Activated T-cell treated with anti-CD3 and anti-CD28 coated beads for 24 hours (primary cell): ENCODE results near the gene MVB12B.
"Not testable (repeated sequence)": the region's sequence is repeated elsewhere in the genome, so short reads cannot be mapped to it uniquely, and the experiment has no call there.

ENCODE experiments used
- DNase-seq: peaks from one replicate; pipeline ENCODE4 v3.0.0-alpha.2; 2020; ENCODE audit warnings: low read depth

Gene MVB12B

GRCh38 chr9:126538550-126538949 lies 211.9 kb downstream of the MVB12B start:
- DNase-seq: no peak

GRCh38 chr9:126540398-126540797 lies 213.8 kb downstream of the MVB12B start:
- not testable (repeated sequence) for DNase-seq

- DNase-seq: no peak
These were observed 216.9 kb downstream of the MVB12B start for GRCh38 chr9:126543490-126543889.

- no peak for DNase-seq
These were observed 218.5 kb downstream of the MVB12B start for GRCh38 chr9:126545106-126545505.

GRCh38 chr9:126546036-126546435 lies 219.4 kb downstream of the MVB12B start:
- no peak for DNase-seq

- no peak for DNase-seq
These were observed 221.7 kb downstream of the MVB12B start for GRCh38 chr9:126548312-126548711.

- no peak for DNase-seq
These were observed 222.8 kb downstream of the MVB12B start for GRCh38 chr9:126549246-126550006.

GRCh38 chr9:126550891-126551351 lies 224.3 kb downstream of the MVB12B start:
- DNase-seq: no peak

- DNase-seq: no peak
These were observed 225.2 kb downstream of the MVB12B start for GRCh38 chr9:126551812-126552211.

- DNase-seq: no peak
These were observed 227.7 kb downstream of the MVB12B start for GRCh38 chr9:126554292-126554691.

GRCh38 chr9:126555421-126555820 lies 228.8 kb downstream of the MVB12B start:
- DNase-seq: not testable (repeated sequence)
